Smooth muscle cell (in vitro differentiated cells): ENCODE data around the gene USP25. TPM values are rescaled to one million over a fixed set of nuclear protein-coding genes. Genes with fewer than 3 reads are reported as not detected.

Experiments
- DNase-seq: peaks from one replicate; lab custom pipeline; 2025; ENCODE audit not compliant: unreplicated experiment; lab: John Stamatoyannopoulos, UW
- H2AFZ ChIP-seq: fragments of 200-600 bp; sonication (generic); 2 replicates; pipeline ENCODE4 v1.6.0; 2016; ENCODE audit warnings: antibody characterized with exemption, low read depth, mild to moderate bottlenecking
- H3F3A ChIP-seq: fragments of 200-600 bp; sonication (generic); 2 replicates; pipeline ENCODE4 v1.6.0; 2017; ENCODE audit warnings: antibody characterized with exemption, low read depth
- H3K27ac ChIP-seq: fragments of 200-600 bp; sonication (generic); 2 replicates; pipeline ENCODE4 v1.5.1; 2016; ENCODE audit warnings: low read depth, mild to moderate bottlenecking
- H3K27me3 ChIP-seq: fragments of 200-600 bp; sonication (generic); 2 replicates; pipeline ENCODE4 v1.6.1; 2016; ENCODE audit warnings: low read depth, mild to moderate bottlenecking
- H3K36me3 ChIP-seq: fragments of 200-600 bp; sonication (generic); 2 replicates; pipeline ENCODE4 v1.5.1; 2016; ENCODE audit warnings: low read depth
- H3K4me1 ChIP-seq: fragments of 200-600 bp; sonication (generic); 2 replicates; pipeline ENCODE4 v1.5.1; 2016; ENCODE audit warnings: low read depth
- H3K4me2 ChIP-seq: fragments of 200-600 bp; sonication (generic); 2 replicates; pipeline ENCODE4 v1.6.0; 2016; ENCODE audit warnings: mild to moderate bottlenecking
- H3K4me3 ChIP-seq: fragments of 200-600 bp; sonication (generic); 2 replicates; pipeline ENCODE4 v1.5.1; 2016; ENCODE audit warnings: mild to moderate bottlenecking
- H3K79me2 ChIP-seq: fragments of 200-600 bp; sonication (generic); 2 replicates; pipeline ENCODE4 v1.6.0; 2016; ENCODE audit warnings: low read depth, mild to moderate bottlenecking
- H3K9ac ChIP-seq: fragments of 200-600 bp; sonication (generic); 2 replicates; pipeline ENCODE4 v1.6.0; 2016; ENCODE audit warnings: low read depth
- H3K9me3 ChIP-seq: fragments of 200-600 bp; sonication (generic); replicated peaks from 2 replicates; pipeline ENCODE4 v1.5.1; 2016; ENCODE audit warnings: low read depth
- H4K20me1 ChIP-seq: fragments of 200-600 bp; sonication (generic); 2 replicates; pipeline ENCODE4 v1.6.0; 2016; ENCODE audit warnings: low read depth
- WGBS: methylation state at CpG from one replicate; pipeline ENCODE4 v1.1.7; 2016; ENCODE audit warnings: low lambda C conversion rate; 5-methylcytosine and 5-hydroxymethylcytosine counted together
- polyA plus RNA-seq: library from polyadenylated mRNA; unstranded; fragments of >200 nt; fragmentation: Nextera tagmentation; extraction: Ambion mirVana; gene quantifications from 2 replicates; pipeline ENCODE4 v1.2.1, GENCODE V29; 2016
- total RNA-seq: library from RNA; depleted of rRNA; stranded (reverse); fragments of >200 nt; gene quantifications from 2 replicates; pipeline ENCODE4 v1.2.3, GENCODE V29; 2014
- TF ChIP-seq, protein P1 (sequence below): fragments of 200-600 bp; sonication (generic); IDR thresholded peaks from 2 replicates; pipeline ENCODE4 v1.5.1; 2017; ENCODE audit warnings: borderline replicate concordance, mild to moderate bottlenecking, antibody characterized with exemption; ENCODE audit not compliant: insufficient read depth, poor library complexity, severe bottlenecking

Gene USP25
- total and polyA plus RNA-seq, 2 experiments from 2014 or later = 12.0 to 30.7 TPM

DNA sequence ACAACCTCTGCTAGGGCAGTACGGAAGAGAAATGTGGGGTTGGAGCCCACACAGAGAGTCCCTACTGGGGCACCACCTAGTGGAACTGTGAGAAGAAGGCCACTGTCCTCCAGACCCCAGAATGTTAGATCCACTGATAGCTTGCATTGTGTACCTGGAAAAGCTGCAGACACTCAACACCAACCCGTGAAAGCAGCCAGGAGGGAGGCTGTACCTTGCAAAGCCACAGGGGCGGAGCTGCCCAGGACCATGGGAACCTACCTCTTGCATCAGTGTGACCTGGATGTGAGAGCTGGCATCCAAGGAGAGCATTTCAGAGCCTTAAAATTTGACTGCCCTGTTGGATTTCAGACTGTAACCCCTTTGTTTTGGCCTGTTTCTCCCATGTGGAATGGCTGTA lies 85.5 kb downstream of the USP25 start:
- no peaks in the 10 kb centered on the region for H4K20me1 ChIP-seq
- no peaks in the 10 kb centered on the region for H3K4me1 ChIP-seq
- H3K79me2 ChIP-seq = no peaks in the 10 kb centered on the region
- H3K36me3 ChIP-seq = peaks cover 14% of the 10 kb centered on the region
- H3K27me3 ChIP-seq = no peaks in the 10 kb centered on the region
- no peak for DNase-seq
- 98% methylated on average over 3 of the region's 3 CpGs for WGBS
- no peak overlapping the region for H3K27ac ChIP-seq
- no peaks in the 10 kb centered on the region for H3K9me3 ChIP-seq
- H3F3A ChIP-seq = no peaks in the 10 kb centered on the region
- H2AFZ ChIP-seq = no peak overlapping the region
- no peak overlapping the region for H3K9ac ChIP-seq
- TF ChIP-seq, protein P1, sequence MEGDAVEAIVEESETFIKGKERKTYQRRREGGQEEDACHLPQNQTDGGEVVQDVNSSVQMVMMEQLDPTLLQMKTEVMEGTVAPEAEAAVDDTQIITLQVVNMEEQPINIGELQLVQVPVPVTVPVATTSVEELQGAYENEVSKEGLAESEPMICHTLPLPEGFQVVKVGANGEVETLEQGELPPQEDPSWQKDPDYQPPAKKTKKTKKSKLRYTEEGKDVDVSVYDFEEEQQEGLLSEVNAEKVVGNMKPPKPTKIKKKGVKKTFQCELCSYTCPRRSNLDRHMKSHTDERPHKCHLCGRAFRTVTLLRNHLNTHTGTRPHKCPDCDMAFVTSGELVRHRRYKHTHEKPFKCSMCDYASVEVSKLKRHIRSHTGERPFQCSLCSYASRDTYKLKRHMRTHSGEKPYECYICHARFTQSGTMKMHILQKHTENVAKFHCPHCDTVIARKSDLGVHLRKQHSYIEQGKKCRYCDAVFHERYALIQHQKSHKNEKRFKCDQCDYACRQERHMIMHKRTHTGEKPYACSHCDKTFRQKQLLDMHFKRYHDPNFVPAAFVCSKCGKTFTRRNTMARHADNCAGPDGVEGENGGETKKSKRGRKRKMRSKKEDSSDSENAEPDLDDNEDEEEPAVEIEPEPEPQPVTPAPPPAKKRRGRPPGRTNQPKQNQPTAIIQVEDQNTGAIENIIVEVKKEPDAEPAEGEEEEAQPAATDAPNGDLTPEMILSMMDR = no peak
- H3K4me3 ChIP-seq = no peak overlapping the region
- no peak overlapping the region for H3K4me2 ChIP-seq

DNA sequence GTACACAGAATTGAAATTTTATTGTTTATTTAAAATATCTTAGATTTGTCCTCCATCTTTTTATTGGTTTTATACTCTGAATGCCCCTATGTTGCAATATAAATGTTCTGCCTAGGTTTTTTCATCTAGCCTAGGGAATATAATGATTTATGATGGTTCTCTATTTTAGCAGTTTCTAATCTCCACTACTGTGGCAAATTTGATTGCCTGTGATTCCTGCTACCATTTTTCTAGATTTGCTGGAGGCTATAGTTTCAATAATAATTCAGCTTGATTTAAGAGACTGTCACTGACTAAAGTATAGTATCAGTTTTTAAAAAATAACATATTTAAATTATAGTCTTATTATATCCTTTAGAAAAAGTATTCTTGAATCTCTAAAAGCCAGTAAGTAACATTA lies 90.5 kb downstream of the USP25 start:
- H3K4me1 ChIP-seq = no peaks in the 10 kb centered on the region
- no peaks in the 10 kb centered on the region for H3K9me3 ChIP-seq
- no peaks in the 10 kb centered on the region for H3F3A ChIP-seq
- no peak overlapping the region for H3K4me3 ChIP-seq
- H4K20me1 ChIP-seq = no peaks in the 10 kb centered on the region
- DNase-seq = no peak
- no peak overlapping the region for H3K9ac ChIP-seq
- H3K27ac ChIP-seq = no peak overlapping the region
- H3K36me3 ChIP-seq = peaks cover 9% of the 10 kb centered on the region
- TF ChIP-seq, protein P1 = no peak
- H3K79me2 ChIP-seq = peaks cover 3% of the 10 kb centered on the region
- H3K27me3 ChIP-seq = no peaks in the 10 kb centered on the region
- H2AFZ ChIP-seq = no peak overlapping the region
- H3K4me2 ChIP-seq = no peak overlapping the region

DNA sequence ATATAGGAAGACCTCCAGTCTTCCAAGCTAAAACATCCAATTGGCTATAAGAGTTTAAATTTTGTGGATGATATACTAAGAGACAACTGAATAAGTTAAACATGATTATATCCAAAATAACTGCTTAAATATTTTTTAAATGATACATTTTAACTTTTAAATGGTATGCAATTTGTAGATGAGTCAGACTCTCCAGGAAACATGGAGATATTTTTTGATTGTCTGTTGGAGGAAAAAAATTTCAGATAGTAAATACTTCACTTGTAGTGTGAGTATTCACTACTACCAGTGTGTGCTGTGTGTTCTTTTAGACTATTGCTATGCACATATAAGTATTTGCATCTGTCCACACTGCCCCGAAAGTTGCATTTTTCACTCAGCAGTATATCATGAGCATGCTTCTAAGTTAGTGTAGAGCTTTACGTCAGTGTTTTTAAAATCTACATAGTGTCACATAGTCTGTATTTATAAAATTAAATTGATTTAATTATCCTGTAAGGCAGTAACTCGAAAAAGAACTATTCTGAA lies 91.1 kb downstream of the USP25 start:
- no peaks in the 10 kb centered on the region for H3K4me1 ChIP-seq
- no peak overlapping the region for H2AFZ ChIP-seq
- H3F3A ChIP-seq = no peaks in the 10 kb centered on the region
- peaks cover 9% of the 10 kb centered on the region for H3K36me3 ChIP-seq
- no peak overlapping the region for H3K4me2 ChIP-seq
- no peaks in the 10 kb centered on the region for H4K20me1 ChIP-seq
- 96% methylated on average over 3 of the region's 3 CpGs for WGBS
- H3K27ac ChIP-seq = no peak overlapping the region
- no peak overlapping the region for H3K4me3 ChIP-seq
- TF ChIP-seq, protein P1 = no peak
- no peaks in the 10 kb centered on the region for H3K27me3 ChIP-seq
- H3K79me2 ChIP-seq = peaks cover 3% of the 10 kb centered on the region
- DNase-seq = no peak
- no peak overlapping the region for H3K9ac ChIP-seq
- H3K9me3 ChIP-seq = no peaks in the 10 kb centered on the region

DNA sequence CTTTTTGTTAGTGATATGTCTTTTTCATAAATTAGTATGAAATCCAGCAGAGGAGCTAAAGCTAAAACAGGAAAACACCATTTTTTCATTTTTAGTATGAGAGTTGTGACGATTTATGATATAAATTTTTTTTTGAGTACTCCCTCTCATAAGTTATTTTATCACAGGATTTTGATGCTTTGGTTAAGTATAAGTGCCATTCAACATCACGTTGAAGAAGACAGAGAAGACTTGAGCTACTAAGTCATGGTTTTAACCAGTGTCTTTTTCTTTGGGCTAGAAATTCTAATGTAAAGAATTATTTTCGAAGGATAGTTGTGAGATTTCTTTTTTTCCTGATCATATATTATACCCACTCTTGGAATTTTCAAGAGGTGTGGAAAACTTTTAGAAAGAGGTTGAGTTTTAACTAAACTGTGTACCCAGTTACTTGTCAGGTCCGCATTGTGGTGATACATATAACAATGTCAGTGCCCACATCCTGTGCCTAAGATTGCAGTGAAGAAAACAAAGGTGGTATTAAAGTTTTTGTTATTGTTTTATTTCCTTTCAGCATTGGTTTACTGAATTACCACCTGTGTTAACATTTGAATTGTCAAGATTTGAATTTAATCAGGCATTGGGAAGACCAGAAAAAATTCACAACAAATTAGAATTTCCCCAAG lies 93.8 kb downstream of the USP25 start:
- Histone ChIP-seq H4K20me1 (no peaks in the 10 kb centered on the region), H3K9me3 (no peaks in the 10 kb centered on the region), H3K79me2 (peaks cover 3% of the 10 kb centered on the region), H2AFZ (no peak overlapping the region), H3K4me1 (no peaks in the 10 kb centered on the region), H3K36me3 (peaks cover 3% of the 10 kb centered on the region), H3K4me3 (no peak overlapping the region), H3K27me3 (no peaks in the 10 kb centered on the region), H3K9ac (no peak overlapping the region), H3F3A (no peaks in the 10 kb centered on the region), H3K27ac (no peak overlapping the region), H3K4me2 (no peak overlapping the region)
- 98% methylated on average over 4 of the region's 4 CpGs for WGBS
- TF ChIP-seq, protein P1 = no peak
- DNase-seq = no peak
